ENCODE data around the gene C1QA. TPM values are rescaled to one million over a fixed set of nuclear protein-coding genes. Genes with fewer than 3 reads are reported as not detected.

C1QA gene
- polyA plus RNA-seq, 1 experiment = not detected

DNA sequence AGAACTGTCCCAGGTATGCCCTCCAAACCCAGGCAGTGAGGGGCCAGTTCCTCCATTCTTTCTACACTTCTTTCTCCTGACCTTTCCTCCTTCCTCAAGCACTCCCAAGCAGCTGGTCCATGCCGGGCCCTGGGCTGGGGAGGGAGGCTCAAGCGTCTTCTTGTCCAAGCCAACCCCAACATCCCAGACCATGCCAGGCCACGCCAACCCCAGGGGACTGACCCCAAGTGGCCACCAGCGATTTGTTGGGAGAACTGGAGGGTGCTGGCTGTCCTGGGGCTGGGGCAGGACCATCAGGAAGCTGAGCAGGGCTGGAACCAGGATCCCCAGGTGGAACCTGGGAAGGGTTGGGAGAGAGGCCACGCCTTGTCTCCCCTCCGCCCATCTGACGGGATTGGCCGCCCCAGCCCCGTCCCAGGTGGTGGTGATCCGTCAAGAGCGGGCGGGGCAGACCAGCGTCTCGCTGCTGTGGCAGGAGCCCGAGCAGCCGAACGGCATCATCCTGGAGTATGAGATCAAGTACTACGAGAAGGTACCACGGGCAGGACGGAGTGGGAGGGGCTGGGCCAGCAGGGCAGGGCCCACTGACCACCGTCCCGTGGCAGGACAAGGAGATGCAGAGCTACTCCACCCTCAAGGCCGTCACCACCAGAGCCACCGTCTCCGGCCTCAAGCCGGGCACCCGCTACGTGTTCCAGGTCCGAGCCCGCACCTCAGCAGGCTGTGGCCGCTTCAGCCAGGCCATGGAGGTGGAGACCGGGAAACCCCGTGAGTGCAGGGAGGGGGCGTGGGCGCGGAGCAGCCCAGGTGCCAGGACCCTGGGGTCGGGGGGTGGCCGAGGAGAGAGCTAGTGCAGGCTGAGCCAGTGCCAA lies 43.3 kb upstream of the C1QA start:
- POLR2A ChIA-PET = no interaction called here
- TF ChIP-seq, protein P1, sequence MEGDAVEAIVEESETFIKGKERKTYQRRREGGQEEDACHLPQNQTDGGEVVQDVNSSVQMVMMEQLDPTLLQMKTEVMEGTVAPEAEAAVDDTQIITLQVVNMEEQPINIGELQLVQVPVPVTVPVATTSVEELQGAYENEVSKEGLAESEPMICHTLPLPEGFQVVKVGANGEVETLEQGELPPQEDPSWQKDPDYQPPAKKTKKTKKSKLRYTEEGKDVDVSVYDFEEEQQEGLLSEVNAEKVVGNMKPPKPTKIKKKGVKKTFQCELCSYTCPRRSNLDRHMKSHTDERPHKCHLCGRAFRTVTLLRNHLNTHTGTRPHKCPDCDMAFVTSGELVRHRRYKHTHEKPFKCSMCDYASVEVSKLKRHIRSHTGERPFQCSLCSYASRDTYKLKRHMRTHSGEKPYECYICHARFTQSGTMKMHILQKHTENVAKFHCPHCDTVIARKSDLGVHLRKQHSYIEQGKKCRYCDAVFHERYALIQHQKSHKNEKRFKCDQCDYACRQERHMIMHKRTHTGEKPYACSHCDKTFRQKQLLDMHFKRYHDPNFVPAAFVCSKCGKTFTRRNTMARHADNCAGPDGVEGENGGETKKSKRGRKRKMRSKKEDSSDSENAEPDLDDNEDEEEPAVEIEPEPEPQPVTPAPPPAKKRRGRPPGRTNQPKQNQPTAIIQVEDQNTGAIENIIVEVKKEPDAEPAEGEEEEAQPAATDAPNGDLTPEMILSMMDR (IDR thresholded peaks at IDR 0.05; ENCODE audit: low read depth, low read length) = no peak
- CTCF ChIA-PET = no interaction called here
- H3K27ac ChIP-seq (ENCODE audit: low read depth, low read length) = no peak overlapping the region
- peaks cover 35% of the 10 kb centered on the region for H3K27me3 ChIP-seq (ENCODE audit: control insufficient read depth, insufficient read depth, low read length)
- H3K4me3 ChIP-seq (ENCODE audit: low read depth, low read length) = no peak overlapping the region
- H3K9me3 ChIP-seq (ENCODE audit: control insufficient read depth, insufficient read depth, low read length) = no peaks in the 10 kb centered on the region; the same call in 1 of the 2 replicates
- DNase-seq (ENCODE audit: low read depth, low spot score) = no peak

DNA sequence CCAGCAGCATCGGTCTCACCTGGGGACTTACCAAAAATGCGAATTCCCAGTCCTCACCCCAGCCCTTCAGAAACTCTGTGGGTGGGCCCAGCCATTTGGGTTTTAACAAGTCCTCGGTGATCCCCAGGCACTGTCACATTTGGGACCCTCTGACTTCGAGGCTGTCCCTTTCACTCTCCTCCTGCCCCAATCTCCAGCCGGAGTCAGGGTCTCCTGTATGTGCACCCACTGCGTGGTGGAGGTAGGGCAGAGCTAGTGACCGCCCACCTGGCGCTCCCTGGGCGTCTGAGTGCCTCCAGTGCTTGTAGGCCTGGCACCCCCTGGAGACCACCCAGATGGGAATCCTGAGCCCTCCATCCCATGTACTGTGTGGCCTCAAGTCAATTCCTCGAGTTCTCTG lies 42.0 kb upstream of the C1QA start:
- Histone ChIP-seq H3K27ac (ENCODE audit: low read depth, low read length) (no peak overlapping the region), H3K27me3 (ENCODE audit: control insufficient read depth, insufficient read depth, low read length) (peaks cover 34% of the 10 kb centered on the region), H3K9me3 (ENCODE audit: control insufficient read depth, insufficient read depth, low read length) (no peaks in the 10 kb centered on the region; the same call in 1 of the 2 replicates), H3K4me3 (ENCODE audit: low read depth, low read length) (no peak overlapping the region)
- TF ChIP-seq, protein P1 (IDR thresholded peaks at IDR 0.05; ENCODE audit: low read depth, low read length) = no peak
- POLR2A ChIA-PET = no interaction called here
- CTCF ChIA-PET = no interaction called here
- no peak for DNase-seq (ENCODE audit: low read depth, low spot score)

DNA sequence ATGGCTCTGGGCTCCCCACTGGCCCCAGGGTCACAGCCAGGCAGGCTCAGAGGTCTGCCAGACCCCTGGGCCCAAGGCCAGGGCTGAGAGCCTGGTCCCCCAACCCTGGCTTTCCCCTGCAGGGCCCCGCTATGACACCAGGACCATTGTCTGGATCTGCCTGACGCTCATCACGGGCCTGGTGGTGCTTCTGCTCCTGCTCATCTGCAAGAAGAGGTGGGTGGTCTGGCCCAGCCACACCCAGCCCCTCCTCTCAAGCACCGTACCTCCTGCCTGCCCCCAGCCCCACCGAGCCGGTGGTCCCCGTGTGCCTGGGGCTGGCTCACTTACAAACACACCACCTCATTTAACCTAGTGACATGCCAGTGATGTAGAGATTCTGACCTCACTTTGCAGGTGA lies 41.3 kb upstream of the C1QA start:
- ChIA-PET POLR2A (no interaction called here), CTCF (no interaction called here)
- Histone ChIP-seq H3K9me3 (ENCODE audit: control insufficient read depth, insufficient read depth, low read length) (no peaks in the 10 kb centered on the region; the same call in 1 of the 2 replicates), H3K27ac (ENCODE audit: low read depth, low read length) (no peak overlapping the region), H3K4me3 (ENCODE audit: low read depth, low read length) (no peak overlapping the region), H3K27me3 (ENCODE audit: control insufficient read depth, insufficient read depth, low read length) (peaks cover 33% of the 10 kb centered on the region)
- DNase-seq (ENCODE audit: low read depth, low spot score) = no peak
- TF ChIP-seq, protein P1 (IDR thresholded peaks at IDR 0.05; ENCODE audit: low read depth, low read length) = no peak

DNA sequence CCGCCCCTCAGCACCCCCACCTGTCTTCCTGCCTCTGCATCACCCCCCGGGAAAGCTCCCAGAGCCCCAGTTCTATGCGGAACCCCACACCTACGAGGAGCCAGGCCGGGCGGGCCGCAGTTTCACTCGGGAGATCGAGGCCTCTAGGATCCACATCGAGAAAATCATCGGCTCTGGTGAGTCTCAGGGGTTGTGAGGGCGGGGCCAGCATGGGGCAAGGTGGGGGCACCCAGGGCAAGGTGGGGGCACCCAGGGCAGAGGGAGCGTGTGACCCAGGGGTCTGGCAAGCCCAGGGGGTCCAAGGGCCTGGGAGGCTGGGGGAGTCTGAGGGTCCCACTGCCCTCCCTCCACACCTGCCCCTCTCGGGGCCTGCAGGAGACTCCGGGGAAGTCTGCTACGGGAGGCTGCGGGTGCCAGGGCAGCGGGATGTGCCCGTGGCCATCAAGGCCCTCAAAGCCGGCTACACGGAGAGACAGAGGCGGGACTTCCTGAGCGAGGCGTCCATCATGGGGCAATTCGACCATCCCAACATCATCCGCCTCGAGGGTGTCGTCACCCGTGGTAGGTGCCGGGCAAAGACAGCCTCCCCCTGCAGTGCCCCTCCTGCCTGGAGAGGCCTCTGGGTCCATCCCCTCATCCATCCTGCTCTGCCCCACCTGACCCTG lies 39.0 kb upstream of the C1QA start:
- POLR2A ChIA-PET = no interaction called here
- Histone ChIP-seq H3K27ac (ENCODE audit: low read depth, low read length) (no peak overlapping the region), H3K4me3 (ENCODE audit: low read depth, low read length) (no peak overlapping the region), H3K27me3 (ENCODE audit: control insufficient read depth, insufficient read depth, low read length) (peaks cover 30% of the 10 kb centered on the region), H3K9me3 (ENCODE audit: control insufficient read depth, insufficient read depth, low read length) (no peaks in the 10 kb centered on the region; the same call in 1 of the 2 replicates)
- DNase-seq (ENCODE audit: low read depth, low spot score) = no peak
- TF ChIP-seq, protein P1 (IDR thresholded peaks at IDR 0.05; ENCODE audit: low read depth, low read length) = no peak
- CTCF ChIA-PET = no interaction called here

DNA sequence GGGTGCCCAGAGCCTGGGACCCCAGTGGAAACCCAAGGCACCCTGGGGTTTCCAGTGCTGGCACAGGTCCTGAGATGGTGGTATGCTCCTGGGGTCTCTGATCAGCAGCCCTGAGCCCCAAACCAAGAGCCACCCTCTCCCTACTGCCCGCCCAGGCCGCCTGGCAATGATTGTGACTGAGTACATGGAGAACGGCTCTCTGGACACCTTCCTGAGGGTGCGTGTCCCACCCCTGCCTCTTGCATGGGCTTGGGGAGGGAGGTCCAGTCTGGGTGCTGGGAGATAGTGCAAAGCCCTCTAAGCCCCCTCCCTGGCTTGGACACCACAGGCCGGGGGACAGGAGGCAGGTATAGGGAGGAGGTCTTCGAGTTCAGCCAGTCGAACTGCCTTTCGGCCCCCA lies 38.4 kb upstream of the C1QA start:
- no peak overlapping the region for H3K27ac ChIP-seq (ENCODE audit: low read depth, low read length)
- no peak for DNase-seq (ENCODE audit: low read depth, low spot score)
- no peak overlapping the region for H3K4me3 ChIP-seq (ENCODE audit: low read depth, low read length)
- no peaks in the 10 kb centered on the region; the same call in 1 of the 2 replicates for H3K9me3 ChIP-seq (ENCODE audit: control insufficient read depth, insufficient read depth, low read length)
- TF ChIP-seq, protein P1 (IDR thresholded peaks at IDR 0.05; ENCODE audit: low read depth, low read length) = no peak
- H3K27me3 ChIP-seq (ENCODE audit: control insufficient read depth, insufficient read depth, low read length) = peaks cover 25% of the 10 kb centered on the region
- ChIA-PET POLR2A (no interaction called here), CTCF (no interaction called here)
